ENCODE measurements around the gene FUT8. TPM values are rescaled to one million over a fixed set of nuclear protein-coding genes. Genes with fewer than 3 reads are reported as not detected.

Gene FUT8
- total RNA-seq, 2 experiments from 2014 or later = 70.9 to 79.2 TPM

DNA sequence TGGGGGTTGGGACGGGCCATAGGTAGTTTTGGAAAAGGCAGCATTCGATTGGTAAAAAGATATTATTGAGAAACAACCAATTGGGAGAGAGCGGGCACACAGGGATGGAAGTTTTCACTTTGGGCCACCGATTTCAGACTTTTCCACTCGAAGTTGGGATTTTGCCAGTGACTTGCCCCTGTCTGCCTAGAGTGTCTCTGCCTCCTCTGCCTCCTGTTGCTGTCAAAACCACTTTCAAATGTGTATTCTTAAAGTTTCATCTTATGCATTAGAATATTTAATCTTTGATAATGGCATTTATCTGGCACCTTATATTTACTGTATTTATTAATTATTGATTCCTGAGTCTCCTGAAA lies 182.3 kb downstream of the FUT8 start:
- DNase-seq = no peak
- CTCF ChIA-PET = no interaction called here
- H3K9me3 Mint-ChIP-seq = peaks cover 2% of the 10 kb centered on the region
- H3K36me3 Mint-ChIP-seq (ENCODE audit: low read depth) = peaks cover 16% of the 10 kb centered on the region
- no peaks in the 10 kb centered on the region for H3K4me1 Mint-ChIP-seq
- no peak overlapping the region for H3K27ac Mint-ChIP-seq
- POLR2A ChIA-PET = no interaction called here
- no peak overlapping the region for H3K4me3 Mint-ChIP-seq
- no peaks in the 10 kb centered on the region for H3K27me3 Mint-ChIP-seq

DNA sequence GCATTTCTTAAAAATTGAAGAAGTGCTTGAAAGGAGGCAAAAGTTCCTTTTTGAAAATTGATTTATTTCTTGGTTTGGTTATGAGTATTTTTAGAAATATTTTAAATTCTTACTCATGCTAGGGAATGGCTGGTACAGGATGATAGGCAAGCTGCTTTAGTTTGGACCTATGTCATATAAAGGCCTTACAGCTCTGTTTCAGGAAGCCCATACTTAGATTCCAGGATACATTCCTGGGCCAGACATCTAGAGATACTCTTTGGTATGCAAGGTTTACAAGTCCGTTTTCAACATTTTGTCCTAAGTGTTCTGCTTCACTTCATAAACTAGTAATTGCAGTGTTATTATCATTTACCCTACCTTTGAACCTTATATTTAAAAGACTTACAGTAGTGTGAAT lies 186.8 kb downstream of the FUT8 start:
- Mint-ChIP-seq H3K36me3 (ENCODE audit: low read depth) (peaks cover 5% of the 10 kb centered on the region), H3K27me3 (no peaks in the 10 kb centered on the region), H3K9me3 (peaks cover 1% of the 10 kb centered on the region), H3K4me3 (no peak overlapping the region), H3K4me1 (no peaks in the 10 kb centered on the region), H3K27ac (no peak overlapping the region)
- ChIA-PET POLR2A (no interaction called here), CTCF (no interaction called here)
- DNase-seq = no peak

DNA sequence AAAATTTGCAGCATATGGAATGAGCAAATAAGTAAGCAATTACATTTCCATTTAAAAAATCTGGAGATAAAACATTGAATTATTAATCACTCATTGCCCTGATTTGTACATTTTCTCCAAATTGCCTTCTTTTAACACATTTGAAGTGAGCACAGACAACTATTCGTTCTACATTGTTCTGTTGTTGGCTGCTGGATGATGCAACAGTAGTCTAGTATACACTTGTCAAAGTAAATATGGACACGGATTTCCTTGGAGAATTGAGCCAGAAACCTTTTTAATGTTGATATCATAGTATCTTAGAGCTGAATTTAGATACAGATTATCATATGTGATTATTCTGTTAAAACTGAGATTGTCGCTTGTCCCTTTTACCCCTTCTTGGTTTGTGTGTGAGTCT lies 188.2 kb downstream of the FUT8 start:
- no peak for DNase-seq
- POLR2A ChIA-PET = no interaction called here
- Mint-ChIP-seq H3K4me1 (no peaks in the 10 kb centered on the region), H3K27ac (no peak overlapping the region), H3K4me3 (no peak overlapping the region), H3K9me3 (no peaks in the 10 kb centered on the region), H3K27me3 (no peaks in the 10 kb centered on the region), H3K36me3 (ENCODE audit: low read depth) (no peaks in the 10 kb centered on the region)
- CTCF ChIA-PET = no interaction called here

DNA sequence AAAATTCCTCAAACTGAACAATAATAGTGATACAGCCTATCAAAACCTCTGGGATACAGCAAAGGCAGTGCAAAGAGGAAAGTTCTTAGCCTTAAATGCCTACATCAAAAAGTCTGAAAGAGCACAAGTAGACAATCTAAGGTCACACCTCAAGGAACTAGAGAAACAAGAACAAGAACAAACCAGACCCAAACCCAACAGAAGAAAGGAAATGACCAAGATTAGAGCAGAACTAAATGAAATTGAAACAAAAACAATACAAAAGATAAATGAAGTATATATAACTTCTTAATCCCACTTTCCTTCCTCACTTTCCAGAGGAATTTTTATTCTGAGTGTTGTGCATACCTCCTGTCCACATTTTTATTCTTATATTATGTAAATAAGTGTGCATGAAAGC lies 192.0 kb downstream of the FUT8 start:
- Mint-ChIP-seq H3K36me3 (ENCODE audit: low read depth) (peaks cover 2% of the 10 kb centered on the region), H3K27ac (no peak overlapping the region), H3K4me1 (no peaks in the 10 kb centered on the region), H3K27me3 (no peaks in the 10 kb centered on the region), H3K9me3 (no peaks in the 10 kb centered on the region), H3K4me3 (no peak overlapping the region)
- ChIA-PET POLR2A (no interaction called here), CTCF (no interaction called here)
- no peak for DNase-seq

DNA sequence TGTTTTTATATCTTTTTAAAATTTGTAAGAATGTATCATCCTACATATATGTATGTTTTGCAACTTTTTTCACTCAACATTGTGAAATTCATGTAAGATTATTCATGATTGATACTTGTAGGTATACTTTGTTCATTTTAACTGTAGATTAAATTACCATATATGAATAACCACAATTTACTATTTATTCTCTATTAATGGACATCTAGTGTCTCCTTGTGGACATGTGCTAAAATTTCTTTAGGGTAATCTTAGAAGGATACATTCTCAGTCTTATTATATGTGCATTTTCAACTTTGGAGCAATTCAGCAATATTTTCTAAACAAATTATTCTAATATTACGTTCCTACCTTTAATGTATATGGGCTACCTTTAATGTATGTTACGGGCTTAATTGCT lies 192.4 kb downstream of the FUT8 start:
- no peak overlapping the region for H3K27ac Mint-ChIP-seq
- H3K4me3 Mint-ChIP-seq = no peak overlapping the region
- H3K9me3 Mint-ChIP-seq = no peaks in the 10 kb centered on the region
- no peaks in the 10 kb centered on the region for H3K4me1 Mint-ChIP-seq
- POLR2A ChIA-PET = no interaction called here
- DNase-seq = no peak
- H3K36me3 Mint-ChIP-seq (ENCODE audit: low read depth) = peaks cover 2% of the 10 kb centered on the region
- CTCF ChIA-PET = no interaction called here
- H3K27me3 Mint-ChIP-seq = no peaks in the 10 kb centered on the region

DNA sequence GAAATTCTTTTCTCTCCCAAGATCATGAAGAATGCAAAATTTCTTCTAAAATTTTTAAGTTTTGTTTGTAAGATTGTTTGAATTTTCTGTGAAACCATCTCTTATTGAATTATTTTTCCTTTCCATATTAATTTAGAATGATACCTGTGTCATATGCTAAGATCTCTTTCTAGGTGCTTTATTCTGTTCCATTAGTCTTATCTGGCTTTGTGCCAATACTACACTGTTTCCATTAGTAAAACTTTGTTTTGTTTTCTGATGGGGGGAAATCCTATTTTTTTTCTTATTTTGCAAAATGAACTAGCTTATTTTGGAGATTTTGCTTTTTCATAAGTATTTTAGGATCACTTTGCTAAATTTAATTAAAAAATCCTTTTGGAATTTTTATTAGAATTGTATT lies 193.9 kb downstream of the FUT8 start:
- POLR2A ChIA-PET = no interaction called here

DNA sequence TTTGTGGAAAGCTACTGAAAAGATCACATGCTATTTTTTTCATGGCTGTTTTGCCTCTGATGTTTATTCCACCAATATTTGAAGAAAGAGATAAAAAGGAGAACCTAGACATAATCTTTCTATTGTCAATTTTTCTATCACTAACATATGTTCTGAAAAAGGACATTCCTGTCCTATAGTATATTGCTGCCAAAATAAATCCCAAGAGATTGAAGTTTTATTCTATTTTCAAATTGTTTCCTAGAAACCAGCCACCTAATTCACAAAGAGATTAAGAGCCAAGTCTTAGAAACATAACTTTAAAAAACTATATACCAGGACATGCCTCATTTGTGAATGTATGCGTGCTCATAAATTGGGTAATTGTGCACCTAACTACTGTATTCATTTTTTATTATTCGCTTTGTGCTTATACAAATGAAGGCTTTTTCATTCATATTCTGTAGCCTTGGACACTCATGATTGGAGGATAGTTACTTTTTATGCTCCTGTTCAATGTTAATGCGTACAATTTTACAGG lies 200.7 kb downstream of the FUT8 start:
- Mint-ChIP-seq H3K36me3 (ENCODE audit: low read depth) (peaks cover 43% of the 10 kb centered on the region), H3K27me3 (no peaks in the 10 kb centered on the region), H3K4me1 (peaks cover 4% of the 10 kb centered on the region), H3K27ac (no peak overlapping the region), H3K4me3 (no peak overlapping the region), H3K9me3 (no peaks in the 10 kb centered on the region)
- no peak for DNase-seq
- ChIA-PET POLR2A (no interaction called here), CTCF (no interaction called here)

More for the DNA sequence above, 193.9 kb downstream of the FUT8 start:
- CTCF ChIA-PET = no interaction called here
- H3K27ac Mint-ChIP-seq = no peak overlapping the region
- DNase-seq = no peak
- H3K9me3 Mint-ChIP-seq = no peaks in the 10 kb centered on the region
- H3K36me3 Mint-ChIP-seq (ENCODE audit: low read depth) = peaks cover 7% of the 10 kb centered on the region
- H3K4me1 Mint-ChIP-seq = peaks cover 2% of the 10 kb centered on the region
- no peak overlapping the region for H3K4me3 Mint-ChIP-seq
- no peaks in the 10 kb centered on the region for H3K27me3 Mint-ChIP-seq

DNA sequence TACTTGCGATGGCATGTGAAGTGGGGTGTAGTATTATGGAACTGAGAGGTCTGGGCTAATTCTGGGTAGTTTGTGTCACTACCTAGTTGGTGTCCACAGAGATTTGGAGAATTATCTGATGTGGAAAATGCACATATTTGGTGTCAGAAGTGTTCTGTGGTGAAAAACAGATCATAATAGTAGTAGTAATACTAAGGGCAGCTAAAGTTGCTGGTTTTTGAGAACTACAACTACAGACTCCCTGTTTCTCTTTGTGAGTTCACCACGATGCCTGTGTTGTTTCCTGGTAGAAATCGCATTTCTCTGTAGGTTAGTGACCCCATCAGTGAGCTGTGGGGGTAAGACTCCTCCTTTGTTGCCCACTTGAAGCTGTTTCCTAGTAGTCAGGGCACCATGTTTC lies 206.5 kb downstream of the FUT8 start:
- POLR2A ChIA-PET = no interaction called here
- H3K36me3 Mint-ChIP-seq (ENCODE audit: low read depth) = peaks cover 55% of the 10 kb centered on the region
- H3K4me1 Mint-ChIP-seq = peaks cover 5% of the 10 kb centered on the region
- no peaks in the 10 kb centered on the region for H3K27me3 Mint-ChIP-seq
- CTCF ChIA-PET = interaction anchor here (1.1 kb wide), 1 partner anchor 119 kb away, joined by 3 read pairs; no protein-coding TSS in a partner anchor
- H3K9me3 Mint-ChIP-seq = no peaks in the 10 kb centered on the region
- no peak overlapping the region for H3K4me3 Mint-ChIP-seq
- peak overlapping the region; percentile 9 for H3K27ac Mint-ChIP-seq
- no peak for DNase-seq

DNA sequence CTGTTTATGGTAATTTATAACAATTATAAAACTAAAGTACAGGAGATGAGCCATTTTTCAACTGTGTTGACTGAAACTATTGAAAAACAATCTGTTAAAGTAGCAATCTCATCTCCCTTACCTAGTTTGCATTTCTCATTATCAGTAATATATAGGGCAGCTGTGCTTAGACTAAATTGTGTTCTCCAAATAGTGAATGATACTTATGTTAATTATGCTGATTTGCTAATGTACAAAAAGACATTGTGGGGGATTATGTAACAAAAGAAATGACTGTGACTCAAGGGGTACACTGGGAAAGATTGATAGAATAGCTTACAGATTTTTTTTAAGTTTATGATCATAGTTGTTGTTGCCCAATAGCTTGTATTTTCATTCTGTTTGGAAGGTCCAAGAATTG lies 207.7 kb downstream of the FUT8 start:
- H3K4me3 Mint-ChIP-seq = no peak overlapping the region
- H3K27me3 Mint-ChIP-seq = no peaks in the 10 kb centered on the region
- H3K36me3 Mint-ChIP-seq (ENCODE audit: low read depth) = peaks cover 52% of the 10 kb centered on the region
- CTCF ChIA-PET = no interaction called here
- no peak for DNase-seq
- no peak overlapping the region for H3K27ac Mint-ChIP-seq
- H3K4me1 Mint-ChIP-seq = peaks cover 2% of the 10 kb centered on the region
- POLR2A ChIA-PET = interaction anchor here (0.7 kb wide), 1 partner anchor 329 kb away, joined by 4 read pairs; no protein-coding TSS in a partner anchor
- no peaks in the 10 kb centered on the region for H3K9me3 Mint-ChIP-seq

DNA sequence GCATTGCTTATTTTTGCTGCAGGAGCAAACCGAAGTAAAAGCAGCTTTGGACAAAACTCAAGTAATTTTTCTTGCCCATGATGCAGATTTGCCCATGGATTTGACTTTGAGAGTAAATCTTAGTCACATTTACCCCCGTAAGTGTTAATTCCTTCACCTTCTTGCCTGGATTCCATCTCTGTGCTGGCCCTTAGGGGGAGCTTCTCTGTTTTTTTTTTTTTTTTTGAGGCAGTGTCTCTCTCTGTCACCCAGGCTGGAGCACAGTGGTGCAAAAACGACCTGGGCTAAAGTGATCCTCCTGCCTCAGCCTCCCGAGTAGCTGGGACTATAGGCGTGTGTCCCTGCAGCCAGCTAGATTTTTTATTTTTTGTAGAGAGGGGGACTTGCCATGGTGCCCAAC lies 210.2 kb downstream of the FUT8 start:
- H3K27ac Mint-ChIP-seq = no peak overlapping the region
- H3K4me1 Mint-ChIP-seq = peaks cover 4% of the 10 kb centered on the region
- no peak overlapping the region for H3K4me3 Mint-ChIP-seq
- H3K9me3 Mint-ChIP-seq = no peaks in the 10 kb centered on the region
- peaks cover 36% of the 10 kb centered on the region for H3K36me3 Mint-ChIP-seq (ENCODE audit: low read depth)
- CTCF ChIA-PET = interaction anchor here (1.2 kb wide), 1 partner anchor 129 kb away, joined by 3 read pairs; no protein-coding TSS in a partner anchor
- DNase-seq = no peak
- no peaks in the 10 kb centered on the region for H3K27me3 Mint-ChIP-seq
- POLR2A ChIA-PET = no interaction called here

DNA sequence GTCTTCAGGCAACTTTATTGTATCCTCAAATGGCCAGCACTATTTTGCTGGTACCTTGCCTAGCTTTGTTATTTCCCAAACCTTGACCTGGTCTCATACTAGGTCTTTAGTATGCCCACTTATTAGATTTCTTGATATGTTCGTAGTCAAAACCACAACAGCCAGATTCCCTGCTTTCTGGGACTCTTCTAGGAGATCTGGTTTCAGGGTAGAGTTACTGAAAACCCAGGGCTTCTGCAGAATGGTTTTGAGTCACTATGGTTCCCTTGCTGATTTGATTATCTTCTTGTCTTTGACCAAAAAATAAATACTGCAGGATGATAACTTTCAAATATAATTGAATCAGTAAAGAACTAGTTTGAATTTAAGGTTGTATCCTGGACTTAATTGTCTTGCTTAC lies 211.2 kb downstream of the FUT8 start:
- H3K36me3 Mint-ChIP-seq (ENCODE audit: low read depth) = peaks cover 30% of the 10 kb centered on the region
- no peaks in the 10 kb centered on the region for H3K27me3 Mint-ChIP-seq
- CTCF ChIA-PET = interaction anchor here (0.6 to 1.1 kb wide), 2 partner anchors 106 to 240 kb away, joined by 3 read pairs; no protein-coding TSS in a partner anchor
- no peak overlapping the region for H3K4me3 Mint-ChIP-seq
- H3K27ac Mint-ChIP-seq = no peak overlapping the region
- peaks cover 4% of the 10 kb centered on the region for H3K4me1 Mint-ChIP-seq
- POLR2A ChIA-PET = no interaction called here
- DNase-seq = no peak
- H3K9me3 Mint-ChIP-seq = no peaks in the 10 kb centered on the region

DNA sequence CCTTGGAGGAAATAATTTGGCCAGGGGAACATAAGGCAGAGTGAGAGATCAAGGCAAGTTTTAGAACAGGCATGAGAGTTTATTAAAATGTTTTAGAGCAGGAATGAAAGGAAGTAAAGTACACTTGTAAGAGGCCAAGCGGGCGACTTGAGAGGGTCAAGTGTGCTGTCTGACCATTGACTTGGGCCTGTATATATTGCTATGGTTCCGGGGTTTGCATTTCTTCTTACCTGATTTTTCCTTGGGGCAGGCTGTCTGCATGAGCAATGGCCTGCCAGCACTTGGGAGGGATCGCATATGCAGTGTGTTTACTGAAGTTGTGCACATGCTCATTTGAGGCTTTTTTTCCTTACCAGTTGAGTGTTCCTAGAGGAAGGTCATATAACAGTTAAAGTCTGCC lies 214.8 kb downstream of the FUT8 start:
- POLR2A ChIA-PET = interaction anchor here (0.6 kb wide), 1 partner anchor 144 kb away, joined by 4 read pairs; no protein-coding TSS in a partner anchor
- peaks cover 12% of the 10 kb centered on the region for H3K36me3 Mint-ChIP-seq (ENCODE audit: low read depth)
- DNase-seq = no peak
- H3K4me3 Mint-ChIP-seq = no peak overlapping the region
- CTCF ChIA-PET = no interaction called here
- peaks cover 6% of the 10 kb centered on the region for H3K9me3 Mint-ChIP-seq
- no peaks in the 10 kb centered on the region for H3K27me3 Mint-ChIP-seq
- peaks cover 5% of the 10 kb centered on the region for H3K4me1 Mint-ChIP-seq
- H3K27ac Mint-ChIP-seq = no peak overlapping the region

DNA sequence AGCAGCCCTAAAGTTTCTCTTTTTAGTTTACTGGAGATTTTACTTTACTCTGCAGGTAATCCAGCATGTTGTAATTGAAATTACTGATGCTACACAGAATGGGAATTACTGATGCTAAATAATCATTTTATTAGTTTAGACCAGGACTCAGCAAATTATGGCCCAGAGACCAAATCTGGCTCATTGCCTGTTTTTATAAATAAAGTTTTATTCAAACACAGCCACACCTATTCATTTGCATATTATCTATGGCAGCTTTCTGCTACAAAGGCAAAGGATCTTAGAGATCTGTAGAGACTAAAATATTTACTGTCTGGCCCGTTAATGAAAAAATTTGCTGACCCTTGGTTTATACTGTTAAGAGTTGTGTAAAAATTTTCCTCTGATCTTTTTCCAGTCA lies 216.1 kb downstream of the FUT8 start:
- peaks cover 10% of the 10 kb centered on the region for H3K9me3 Mint-ChIP-seq
- no peak overlapping the region for H3K27ac Mint-ChIP-seq
- no peak for DNase-seq
- POLR2A ChIA-PET = no interaction called here
- no peaks in the 10 kb centered on the region for H3K27me3 Mint-ChIP-seq
- CTCF ChIA-PET = no interaction called here
- H3K36me3 Mint-ChIP-seq (ENCODE audit: low read depth) = peaks cover 8% of the 10 kb centered on the region
- H3K4me3 Mint-ChIP-seq = no peak overlapping the region
- peaks cover 7% of the 10 kb centered on the region for H3K4me1 Mint-ChIP-seq

DNA sequence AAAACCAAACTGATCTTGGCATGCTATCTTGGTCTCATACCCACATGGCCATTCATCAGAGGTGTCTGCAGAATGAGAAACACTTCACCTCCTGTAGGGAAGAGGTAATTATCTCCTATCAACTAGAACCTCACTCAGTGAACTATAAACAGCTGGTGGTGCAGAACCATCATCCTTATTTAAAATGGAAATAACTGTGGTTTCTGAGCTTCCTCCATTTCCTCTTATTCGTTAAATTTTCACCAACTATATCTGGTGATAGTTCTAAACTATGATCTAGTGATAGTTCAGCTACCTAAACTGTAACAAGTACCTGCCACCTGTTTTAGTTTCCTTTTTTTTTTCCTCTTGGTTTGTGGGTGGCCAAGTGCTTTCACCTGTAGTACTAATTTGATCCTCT lies 218.5 kb downstream of the FUT8 start:
- Mint-ChIP-seq H3K9me3 (peaks cover 26% of the 10 kb centered on the region), H3K4me3 (no peak overlapping the region), H3K27ac (no peak overlapping the region), H3K36me3 (ENCODE audit: low read depth) (peaks cover 22% of the 10 kb centered on the region), H3K4me1 (peaks cover 16% of the 10 kb centered on the region), H3K27me3 (no peaks in the 10 kb centered on the region)
- CTCF ChIA-PET = interaction anchor here (0.6 to 0.7 kb wide), 2 partner anchors 11 to 548 kb away, joined by 3 read pairs; no protein-coding TSS in a partner anchor
- POLR2A ChIA-PET = no interaction called here
- no peak for DNase-seq

Measured in activated CD4-positive, alpha-beta T cell treated with anti-CD3 and anti-CD28 coated beads, Interleukin-2, amount 10 ng/mL, durations not matched to agents 7 days and 5 days (primary cell).